Immature natural killer cell (primary cell): ENCODE measurements around the gene CETN1. TPM values are rescaled to one million over a fixed set of nuclear protein-coding genes. Genes with fewer than 3 reads are reported as not detected.

Experiments used
- DNase-seq, 3 donors: peaks; one replicate each; pipeline ENCODE4 v3.0.0; 2022; ENCODE audit warnings: mixed read lengths in 1 of 3
- H3K27ac Mint-ChIP-seq, 6 donors: one replicate each; pipeline ENCODE4 v1.8.0; 2020; ENCODE audit warnings: mixed read lengths in 6 of 6, mild to moderate bottlenecking in 5 of 6, inconsistent platforms in 4 of 6, moderate library complexity in 3 of 6
- H3K27me3 Mint-ChIP-seq, 3 donors: one replicate each; pipeline ENCODE4 v1.8.0; 2020 to 2021; ENCODE audit warnings: low read depth in 3 of 3, mild to moderate bottlenecking in 3 of 3, mixed read lengths in 3 of 3, moderate library complexity in 3 of 3, inconsistent platforms in 1 of 3
- H3K36me3 Mint-ChIP-seq, 3 donors: one replicate each; pipeline ENCODE4 v1.8.0; 2020; ENCODE audit warnings: mixed read lengths in 3 of 3, inconsistent platforms in 2 of 3, mild to moderate bottlenecking in 2 of 3
- H3K4me1 Mint-ChIP-seq, 2 donors: one replicate each; pipeline ENCODE4 v1.8.0; 2020; ENCODE audit warnings: inconsistent platforms in 2 of 2, mild to moderate bottlenecking in 2 of 2, mixed read lengths in 2 of 2, moderate library complexity in 1 of 2
- H3K4me3 Mint-ChIP-seq, 5 donors: one replicate each; pipeline ENCODE4 v1.8.0; 2020; ENCODE audit warnings: mild to moderate bottlenecking in 5 of 5, mixed read lengths in 5 of 5, inconsistent platforms in 3 of 5, moderate library complexity in 3 of 5
- H3K9me3 Mint-ChIP-seq, 6 donors: one replicate each; pipeline ENCODE4 v1.8.0; 2020; ENCODE audit warnings: mild to moderate bottlenecking in 6 of 6, mixed read lengths in 6 of 6, inconsistent platforms in 4 of 6, moderate library complexity in 3 of 6
- polyA plus RNA-seq, 3 donors: library from polyadenylated mRNA; unstranded; fragments of 300-500 nt; fragmentation: Illumina TruSeq; gene quantifications; one replicate each; pipeline ENCODE4 v1.2.3, GENCODE V29; 2021

CETN1 gene
- polyA plus RNA-seq, 3 donors from 2014 or later = not detected

DNA sequence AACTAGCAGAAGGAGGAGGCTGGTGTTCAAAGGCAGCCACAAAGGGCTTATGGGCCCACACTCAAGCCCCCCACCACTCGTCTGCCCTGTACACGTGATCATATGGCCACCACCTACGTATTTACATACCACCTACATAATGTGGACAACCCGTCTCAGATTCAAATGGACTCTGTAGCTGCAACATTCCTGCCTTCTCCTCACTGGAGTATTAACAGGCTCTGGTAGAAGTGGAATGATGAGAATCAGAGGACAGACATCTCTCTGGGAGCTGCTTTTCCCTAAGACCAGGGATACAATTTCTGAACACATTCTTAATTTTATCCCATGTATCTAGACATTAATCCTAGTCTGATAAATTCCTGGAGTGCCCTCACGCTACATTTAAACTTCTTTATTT is 9.5 kb upstream of the CETN1 start:
- Mint-ChIP-seq H3K9me3 (no peaks in the 10 kb centered on the region), H3K36me3 (no peaks in the 10 kb centered on the region), H3K4me3 (no peak overlapping the region), H3K27me3 (peaks cover 0 to 10% (median 2%) of the 10 kb centered on the region in 3 donors), H3K27ac (no peak overlapping the region), H3K4me1 (no peaks in the 10 kb centered on the region)
- DNase-seq = no peak

DNA sequence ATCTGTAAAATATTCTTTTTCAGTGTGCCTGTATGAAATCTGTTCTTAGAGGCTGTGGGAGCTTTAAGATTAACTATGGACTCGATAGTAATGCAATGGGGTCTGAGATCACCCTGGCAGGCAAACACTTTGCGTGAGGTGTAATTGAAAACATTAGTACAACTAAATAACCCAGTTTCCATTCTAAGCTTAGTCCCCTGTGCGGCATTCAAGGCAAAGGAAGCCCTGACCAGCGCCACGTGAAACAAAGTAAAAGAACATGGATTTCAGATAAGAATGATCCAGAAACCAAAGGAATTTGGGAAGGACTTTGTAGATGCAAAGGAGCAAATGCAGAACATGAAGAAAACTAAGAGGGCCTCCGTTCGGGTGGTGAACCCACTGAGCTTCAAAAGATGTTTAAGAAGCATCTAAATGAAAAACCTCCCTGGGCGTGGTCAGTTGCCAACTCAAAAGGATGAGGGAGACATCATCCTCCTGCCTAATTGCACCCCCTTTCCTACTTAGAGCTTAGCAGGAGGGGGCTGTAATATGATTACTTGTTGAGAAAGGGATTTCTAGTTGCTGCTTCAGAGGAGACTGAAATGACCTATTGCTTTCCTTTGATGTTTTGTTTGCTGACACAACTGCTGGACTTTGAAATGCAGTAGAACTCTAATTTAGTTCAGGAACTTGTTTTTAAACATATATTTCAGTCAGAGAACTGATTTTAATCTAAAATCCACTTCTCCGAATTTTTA is 7.9 kb upstream of the CETN1 start:
- no peak for DNase-seq
- H3K9me3 Mint-ChIP-seq = no peaks in the 10 kb centered on the region
- H3K27me3 Mint-ChIP-seq = peaks cover 0 to 6% (median 2%) of the 10 kb centered on the region in 3 donors
- no peak overlapping the region for H3K27ac Mint-ChIP-seq
- no peaks in the 10 kb centered on the region for H3K36me3 Mint-ChIP-seq
- no peak overlapping the region for H3K4me3 Mint-ChIP-seq
- H3K4me1 Mint-ChIP-seq = no peaks in the 10 kb centered on the region

DNA sequence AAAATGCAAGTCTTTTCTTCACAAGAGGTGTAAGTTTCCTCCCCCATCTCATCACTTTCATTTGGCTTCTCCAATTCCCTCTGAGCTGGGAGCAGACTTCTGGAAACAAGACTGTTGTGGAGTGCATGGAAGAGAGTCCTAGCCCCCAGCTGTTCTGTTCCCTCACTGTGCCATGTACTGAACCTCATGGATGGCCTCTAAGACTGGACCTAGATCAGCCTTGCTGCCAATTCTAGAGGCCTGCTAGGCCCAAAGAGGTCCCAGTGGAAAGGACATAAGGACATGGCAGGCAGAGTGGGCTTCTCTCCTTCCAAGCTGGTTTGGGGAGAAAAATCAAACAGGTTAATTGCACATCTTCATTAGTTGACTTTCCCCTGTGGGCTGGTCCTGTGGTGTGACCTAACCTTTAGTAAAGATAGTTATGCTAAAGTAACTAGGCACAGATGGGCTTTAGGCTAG is 7.3 kb upstream of the CETN1 start:
- no peaks in the 10 kb centered on the region for H3K36me3 Mint-ChIP-seq
- DNase-seq = no peak
- H3K27me3 Mint-ChIP-seq = peaks cover 0 to 2% (median 2%) of the 10 kb centered on the region in 3 donors
- H3K4me1 Mint-ChIP-seq = no peaks in the 10 kb centered on the region
- H3K9me3 Mint-ChIP-seq = no peaks in the 10 kb centered on the region
- H3K27ac Mint-ChIP-seq = no peak overlapping the region
- no peak overlapping the region for H3K4me3 Mint-ChIP-seq

DNA sequence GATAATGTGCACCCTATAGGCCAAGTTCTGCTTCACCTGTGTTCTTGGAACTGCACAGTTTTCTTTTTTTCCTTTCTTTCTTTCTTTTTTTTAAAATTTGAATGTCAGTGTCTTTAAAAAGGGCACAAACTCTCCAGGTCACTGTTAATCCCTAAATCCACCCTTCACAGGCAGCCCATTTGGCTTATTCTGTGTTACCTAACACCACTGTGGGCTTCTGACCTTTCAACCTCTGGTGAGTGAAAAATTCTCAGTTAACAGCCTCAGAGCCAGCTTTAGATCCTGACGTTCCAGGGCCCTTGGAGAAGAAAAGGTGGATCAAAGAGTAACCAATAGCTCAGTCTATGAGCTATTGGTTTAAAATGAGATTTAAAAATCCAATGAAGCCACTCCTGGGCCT is 6.8 kb upstream of the CETN1 start:
- no peak overlapping the region for H3K27ac Mint-ChIP-seq
- peaks cover 0 to 2% (median 2%) of the 10 kb centered on the region in 3 donors for H3K27me3 Mint-ChIP-seq
- no peak overlapping the region for H3K4me3 Mint-ChIP-seq
- DNase-seq = no peak
- no peaks in the 10 kb centered on the region for H3K4me1 Mint-ChIP-seq
- no peaks in the 10 kb centered on the region for H3K36me3 Mint-ChIP-seq
- no peaks in the 10 kb centered on the region for H3K9me3 Mint-ChIP-seq

DNA sequence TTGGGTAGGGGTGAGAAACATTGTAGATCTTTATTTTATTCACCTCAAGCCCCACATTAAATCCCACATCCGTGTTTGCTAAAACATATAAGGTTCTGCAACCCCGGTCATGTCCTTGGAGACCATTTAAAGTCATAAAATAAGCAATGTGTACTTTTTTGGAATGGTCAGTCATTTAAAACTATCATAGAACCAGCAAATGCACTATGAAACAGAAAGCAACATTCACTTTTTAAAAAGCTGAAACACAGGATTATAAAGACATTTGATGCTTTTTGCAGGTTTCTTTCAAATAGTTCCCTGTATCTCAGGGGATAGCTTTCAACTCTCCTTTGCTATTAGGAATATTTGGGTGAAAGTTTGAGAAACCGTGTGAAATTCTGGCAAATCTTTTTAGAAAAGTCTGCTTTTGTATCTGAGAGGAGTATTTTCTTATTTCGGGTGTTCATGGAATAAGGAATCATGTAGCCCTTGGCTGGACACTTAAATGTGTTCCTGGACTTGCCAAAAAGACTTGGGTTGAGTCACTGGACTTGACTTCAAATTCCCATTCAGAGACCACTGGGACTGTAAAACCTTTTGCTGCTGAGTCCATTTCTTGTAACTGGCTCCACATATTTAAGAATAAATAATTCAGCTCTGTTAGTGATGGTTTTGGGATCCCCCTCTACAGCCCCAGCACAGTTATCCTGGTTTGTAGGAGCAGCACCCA is 5.9 kb upstream of the CETN1 start:
- DNase-seq = no peak
- H3K27me3 Mint-ChIP-seq = peaks cover 0 to 4% (median 2%) of the 10 kb centered on the region in 3 donors
- no peaks in the 10 kb centered on the region for H3K4me1 Mint-ChIP-seq
- no peak overlapping the region for H3K4me3 Mint-ChIP-seq
- no peaks in the 10 kb centered on the region for H3K9me3 Mint-ChIP-seq
- H3K36me3 Mint-ChIP-seq = no peaks in the 10 kb centered on the region
- no peak overlapping the region for H3K27ac Mint-ChIP-seq

DNA sequence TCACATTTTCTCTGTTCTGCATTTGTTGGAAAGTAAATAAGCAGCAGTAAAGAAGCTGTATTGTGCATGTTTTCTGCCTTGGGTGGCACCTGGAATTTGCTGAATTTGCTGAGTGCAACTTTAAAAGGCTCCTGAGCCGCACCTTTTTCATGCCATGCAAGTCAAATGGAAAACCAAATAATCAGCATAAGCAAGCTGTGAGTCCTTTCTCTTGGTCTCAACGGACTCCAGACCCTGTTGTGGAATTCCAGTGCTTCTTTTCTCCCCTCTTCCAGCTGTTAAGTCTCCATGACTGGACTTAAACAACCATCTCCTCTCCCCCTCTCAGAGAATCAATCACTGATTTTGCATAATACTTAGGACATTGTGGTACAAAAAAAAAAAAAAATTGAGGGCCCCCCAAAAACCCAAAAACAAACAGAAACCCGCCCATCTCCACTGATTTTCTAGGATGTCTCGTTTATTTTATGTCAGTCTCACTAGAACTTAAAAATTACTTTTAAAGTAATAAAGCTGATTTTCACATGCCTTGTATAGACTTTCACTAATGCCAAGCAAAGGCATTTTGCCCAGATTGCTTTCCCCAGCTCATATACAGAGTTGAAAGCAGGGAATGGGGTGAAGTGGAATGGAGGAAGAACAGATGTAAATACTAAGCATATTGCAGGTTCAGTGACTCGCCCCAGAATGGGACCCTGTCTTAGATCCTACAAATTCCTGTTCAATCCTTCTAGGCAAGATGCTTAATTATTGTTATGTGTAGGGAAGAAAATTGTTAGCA is 5.1 kb upstream of the CETN1 start:
- H3K36me3 Mint-ChIP-seq = no peaks in the 10 kb centered on the region
- peaks cover 0 to 4% (median 2%) of the 10 kb centered on the region in 3 donors for H3K27me3 Mint-ChIP-seq
- DNase-seq = no peak
- no peaks in the 10 kb centered on the region for H3K4me1 Mint-ChIP-seq
- H3K27ac Mint-ChIP-seq = no peak overlapping the region
- no peak overlapping the region for H3K4me3 Mint-ChIP-seq
- H3K9me3 Mint-ChIP-seq = peaks cover 0 to 1% (median 0%) of the 10 kb centered on the region in 6 donors

DNA sequence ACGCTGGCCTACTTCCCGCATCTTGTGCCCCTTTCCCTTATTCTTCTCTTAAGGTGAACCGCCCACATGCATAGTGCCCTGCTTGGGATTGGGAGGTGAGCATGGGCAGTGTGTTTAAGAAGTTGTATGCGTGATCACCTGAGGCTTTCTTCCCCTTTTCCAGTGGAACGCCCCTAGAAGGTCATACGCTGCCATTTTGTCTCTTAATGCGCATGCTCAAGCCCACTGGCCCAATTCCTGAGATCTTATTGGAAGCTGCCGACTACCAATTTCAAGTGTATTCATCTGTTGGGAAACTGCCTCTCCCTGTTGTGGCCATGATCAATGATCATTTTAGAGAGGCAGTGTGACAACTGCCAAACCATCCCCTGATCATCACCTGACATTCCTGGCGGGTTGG is 3.3 kb upstream of the CETN1 start:
- DNase-seq = no peak
- Mint-ChIP-seq H3K36me3 (no peaks in the 10 kb centered on the region), H3K9me3 (peaks cover 0 to 1% (median 0%) of the 10 kb centered on the region in 6 donors), H3K27ac (no peak overlapping the region), H3K4me1 (no peaks in the 10 kb centered on the region), H3K4me3 (no peak overlapping the region), H3K27me3 (peaks cover 1 to 4% (median 2%) of the 10 kb centered on the region in 3 donors)

DNA sequence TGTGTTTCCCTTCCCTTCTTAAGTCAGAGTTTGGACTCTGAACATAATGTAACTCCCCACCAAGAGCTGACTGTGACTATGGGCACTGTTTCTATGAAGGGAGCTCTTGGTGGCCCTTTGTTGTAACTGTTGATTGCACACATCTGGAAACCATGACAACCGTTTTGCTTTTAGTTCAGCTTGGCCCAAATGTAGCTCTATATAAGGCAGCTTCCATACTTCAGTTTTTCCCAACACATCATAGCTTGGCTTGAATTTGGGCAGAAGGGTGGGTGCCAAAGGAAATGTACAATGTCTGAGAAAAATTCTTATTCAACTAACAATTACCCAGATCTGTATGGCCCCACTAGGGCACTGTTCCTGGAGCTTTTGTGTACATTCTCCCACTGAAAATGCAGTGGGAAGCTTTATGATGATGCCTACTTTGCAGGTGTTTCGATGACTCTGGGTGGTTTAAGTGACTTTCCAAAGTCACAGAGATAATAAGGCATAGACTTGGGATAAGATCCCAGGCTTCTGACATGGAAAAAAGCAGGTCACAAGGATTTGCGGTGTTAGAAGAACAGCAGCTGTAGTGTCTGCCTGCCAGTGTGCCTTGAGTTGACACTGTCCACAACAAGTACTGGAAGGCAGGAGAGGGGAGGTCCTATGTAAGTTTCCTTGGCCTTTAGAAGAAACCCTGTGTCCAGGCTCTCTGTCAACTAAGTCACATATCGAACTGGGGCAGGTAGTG is 2.4 kb upstream of the CETN1 start:
- DNase-seq = no peak
- Mint-ChIP-seq H3K27ac (no peak overlapping the region), H3K4me3 (no peak overlapping the region), H3K4me1 (no peaks in the 10 kb centered on the region), H3K9me3 (peaks cover 0 to 1% (median 0%) of the 10 kb centered on the region in 6 donors), H3K36me3 (no peaks in the 10 kb centered on the region), H3K27me3 (peaks cover under 1 to 3% (median 1%) of the 10 kb centered on the region in 3 donors)

DNA sequence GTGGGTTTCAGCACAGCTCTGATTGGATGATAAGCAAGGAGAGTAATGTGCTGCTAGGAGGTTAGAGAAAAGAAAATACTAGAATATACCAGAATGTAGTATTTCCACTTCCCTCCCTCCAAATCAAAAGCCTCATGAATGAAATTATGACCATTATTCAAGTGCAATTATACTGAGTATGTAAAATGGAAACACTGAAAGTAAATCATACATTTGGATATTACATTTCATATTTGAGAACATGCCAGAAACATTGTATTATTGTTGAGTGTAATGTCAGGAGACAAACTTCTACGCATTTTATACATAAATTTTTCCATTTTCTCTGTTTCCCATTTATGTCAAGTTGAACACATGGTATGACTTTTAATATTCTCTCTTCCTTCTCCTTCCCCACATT is 942 bp upstream of the CETN1 start:
- no peak overlapping the region for H3K27ac Mint-ChIP-seq
- no peaks in the 10 kb centered on the region for H3K4me1 Mint-ChIP-seq
- H3K36me3 Mint-ChIP-seq = no peaks in the 10 kb centered on the region
- H3K4me3 Mint-ChIP-seq = no peak overlapping the region
- peaks cover 0 to 1% (median 0%) of the 10 kb centered on the region in 6 donors for H3K9me3 Mint-ChIP-seq
- H3K27me3 Mint-ChIP-seq = peaks cover 0 to 4% (median 1%) of the 10 kb centered on the region in 3 donors
- DNase-seq = no peak

DNA sequence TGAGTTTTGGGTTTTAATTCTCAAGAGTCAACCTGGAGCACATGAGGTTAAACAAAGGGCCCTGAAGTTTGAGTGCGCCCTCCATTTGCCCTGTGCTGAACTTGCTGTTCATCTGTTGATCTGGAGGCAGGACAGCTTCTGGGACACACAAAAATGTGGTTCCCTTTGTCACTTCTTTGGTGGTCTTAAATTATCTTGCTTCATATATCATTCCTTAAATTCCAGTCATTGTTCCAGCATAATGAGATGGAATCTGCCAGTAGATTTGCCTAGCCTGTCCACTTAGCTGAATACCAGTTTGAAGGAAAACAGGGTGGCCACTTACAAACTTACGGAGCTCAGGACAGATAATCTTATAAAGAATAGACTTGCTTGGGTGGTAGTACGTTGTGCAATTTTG is 916 bp downstream of the CETN1 start:
- Mint-ChIP-seq H3K4me3 (no peak overlapping the region), H3K4me1 (no peaks in the 10 kb centered on the region), H3K27me3 (peaks cover 1 to 4% (median 3%) of the 10 kb centered on the region in 3 donors), H3K36me3 (no peaks in the 10 kb centered on the region), H3K27ac (no peak overlapping the region), H3K9me3 (peaks cover 0 to 1% (median 0%) of the 10 kb centered on the region in 6 donors)
- no peak for DNase-seq

DNA sequence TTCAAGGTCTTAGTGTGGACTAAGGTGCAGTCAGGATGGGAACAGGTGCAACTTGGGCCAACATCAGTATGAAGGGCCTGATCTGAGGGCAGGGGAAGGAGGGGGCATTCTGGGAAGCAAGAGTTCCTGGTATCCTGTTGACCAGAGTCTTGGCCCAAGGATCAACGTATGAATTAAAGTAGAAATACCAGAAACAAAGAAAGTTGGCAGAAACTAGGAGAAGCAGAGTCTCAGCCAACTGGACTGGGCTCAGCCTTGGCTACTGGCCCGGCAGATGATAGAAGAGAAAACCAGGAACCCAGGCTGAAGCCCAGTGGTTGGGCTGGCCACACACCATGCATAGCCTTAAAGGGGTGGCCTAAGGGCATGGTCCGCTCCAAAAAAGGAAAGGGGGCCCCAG is 2.3 kb downstream of the CETN1 start:
- DNase-seq = no peak
- no peak overlapping the region for H3K27ac Mint-ChIP-seq
- no peaks in the 10 kb centered on the region for H3K4me1 Mint-ChIP-seq
- no peaks in the 10 kb centered on the region for H3K36me3 Mint-ChIP-seq
- H3K9me3 Mint-ChIP-seq = peaks cover 0 to 1% (median 0%) of the 10 kb centered on the region in 6 donors
- no peak overlapping the region for H3K4me3 Mint-ChIP-seq
- H3K27me3 Mint-ChIP-seq = peaks cover 1 to 4% (median 3%) of the 10 kb centered on the region in 3 donors

DNA sequence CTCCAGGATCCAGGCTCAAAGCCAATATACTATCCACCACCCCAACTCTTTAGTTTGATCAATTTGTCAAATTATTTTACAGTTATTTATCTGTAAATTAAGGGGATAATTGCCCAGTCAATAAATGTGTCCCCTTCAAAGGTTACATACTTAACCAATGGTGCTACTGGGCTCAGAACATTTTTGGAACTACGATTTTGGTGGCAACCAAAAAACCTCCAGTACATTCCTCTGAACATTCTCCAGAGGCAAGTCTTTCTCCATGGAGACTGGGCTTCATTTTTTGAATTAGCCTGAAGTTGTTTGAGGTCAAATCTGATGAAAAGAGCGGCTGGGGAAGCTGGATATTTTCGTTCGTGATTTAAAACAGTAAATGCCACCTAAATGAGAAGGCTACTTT is 14.9 kb downstream of the CETN1 start:
- H3K27me3 Mint-ChIP-seq = peaks cover 8 to 24% (median 12%) of the 10 kb centered on the region in 3 donors
- no peak for DNase-seq
- peaks cover 16 to 21% of the 10 kb centered on the region in 2 donors for H3K4me1 Mint-ChIP-seq
- H3K9me3 Mint-ChIP-seq = peaks cover 0 to 8% (median 3%) of the 10 kb centered on the region in 6 donors
- H3K36me3 Mint-ChIP-seq = peaks cover 0 to 4% (median 0%) of the 10 kb centered on the region in 3 donors
- H3K27ac Mint-ChIP-seq = no peak overlapping the region
- H3K4me3 Mint-ChIP-seq = no peak overlapping the region

DNA sequence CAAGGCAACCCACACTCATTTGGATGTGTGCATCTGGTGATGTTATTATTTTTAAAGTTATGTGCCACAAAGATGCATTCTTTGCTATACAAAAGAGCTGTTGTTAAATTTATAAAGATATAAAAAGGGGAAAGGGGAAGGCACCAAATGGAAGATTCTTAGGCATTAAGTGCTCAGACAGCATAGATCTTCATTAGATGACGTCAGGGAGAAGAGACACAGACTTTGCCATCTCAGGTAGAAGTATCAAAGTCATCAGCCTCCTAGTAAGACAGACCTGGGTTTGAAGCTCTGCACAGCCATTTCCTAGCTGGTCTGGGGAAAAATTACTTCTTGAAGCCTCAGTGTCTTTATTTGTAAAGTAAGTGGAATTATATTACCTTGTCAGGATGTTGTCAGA is 15.4 kb downstream of the CETN1 start:
- Mint-ChIP-seq H3K4me3 (peak overlapping the region in 3 of 5 donors; percentile 30 to 53 (median 47)), H3K4me1 (peaks cover 16 to 21% of the 10 kb centered on the region in 2 donors), H3K36me3 (peaks cover 0 to 4% (median 0%) of the 10 kb centered on the region in 3 donors), H3K27me3 (peaks cover 11 to 28% (median 11%) of the 10 kb centered on the region in 3 donors), H3K9me3 (peaks cover 0 to 3% (median 1%) of the 10 kb centered on the region in 6 donors), H3K27ac (peak overlapping the region in 1 of 6 donors; percentile 27)
- no peak for DNase-seq
